ENCODE measurements around the gene SYP. TPM values are rescaled to one million over a fixed set of nuclear protein-coding genes. Genes with fewer than 3 reads are reported as not detected.

Gene SYP
- polyA plus RNA-seq, 1 of the 3 experiments (the other 2 are of a cell fraction), result 0.76 TPM

- no peaks in the 10 kb centered on the region for H3K9me3 ChIP-seq
- no peaks in the 10 kb centered on the region for H4K20me1 ChIP-seq (ENCODE audit: insufficient read depth)
- no peak overlapping the region for H2AFZ ChIP-seq (ENCODE audit: low read depth)
- H3K27me3 ChIP-seq (ENCODE audit: insufficient read depth), result no peaks in the 10 kb centered on the region; the same call in 1 of the 2 replicates
- 77% methylated on average over 2 of the region's 2 CpGs for WGBS (ENCODE audit: low lambda C conversion rate)
- H3K9me2 ChIP-seq, result no peaks in the 10 kb centered on the region
- H3K4me1 ChIP-seq (ENCODE audit: control insufficient read depth in 1 of 2, insufficient read depth in 2 of 2, low read depth in 1 of 2, low read length in 1 of 2), result no peaks in the 10 kb centered on the region; a peak in 1 of 4 replicates
- H3K4me2 ChIP-seq, result no peak overlapping the region
- H3K27ac ChIP-seq (ENCODE audit: low read depth in 2 of 2, low read length in 1 of 2), result no peak overlapping the region
- H3K36me3 ChIP-seq (replicated peaks in 1 of 2; ENCODE audit: control insufficient read depth in 1 of 2, insufficient read depth in 2 of 2, low read length in 1 of 2), result no peaks in the 10 kb centered on the region
- no peak overlapping the region for H3K9ac ChIP-seq
- no peaks in the 10 kb centered on the region for H3F3A ChIP-seq (replicated peaks; ENCODE audit: insufficient read depth)
- TF ChIP-seq MAX (IDR thresholded peaks at IDR 0.05; ENCODE audit: low read depth) (no peak), ZBTB33 (IDR thresholded peaks at IDR 0.05; ENCODE audit: borderline replicate concordance, low read depth) (no peak), EP300 (IDR thresholded peaks at IDR 0.05; ENCODE audit: borderline replicate concordance in 1 of 2, low read depth in 1 of 2, low read length in 1 of 2) (no peak), RFX5 (IDR thresholded peaks at IDR 0.05; ENCODE audit: low read length) (no peak), SMC3 (IDR thresholded peaks at IDR 0.05; ENCODE audit: low read depth, low read length) (no peak), CHD2 (IDR thresholded peaks at IDR 0.05; ENCODE audit: low read length, partially characterized antibody) (no peak), FOSL2 (IDR thresholded peaks at IDR 0.05; ENCODE audit: borderline replicate concordance, low read depth) (no peak), RAD21 (IDR thresholded peaks at IDR 0.05; ENCODE audit: low read length) (no peak), SIN3A (IDR thresholded peaks at IDR 0.05; ENCODE audit: borderline replicate concordance, low read depth, low read length) (no peak), NFIC (IDR thresholded peaks at IDR 0.05; ENCODE audit: borderline replicate concordance) (no peak), PBX3 (IDR thresholded peaks at IDR 0.05) (no peak), NRF1 (IDR thresholded peaks at IDR 0.05; ENCODE audit: low read depth, low read length) (no peak), EZH2phosphoT487 (IDR thresholded peaks at IDR 0.05; ENCODE audit: borderline replicate concordance, low read depth) (no peak), TAF1 (IDR thresholded peaks at IDR 0.05; ENCODE audit: borderline replicate concordance, low read depth, low read length) (no peak), MEF2A (IDR thresholded peaks at IDR 0.05; ENCODE audit: borderline replicate concordance, low read depth) (no peak)
- TF ChIP-seq, protein P1, sequence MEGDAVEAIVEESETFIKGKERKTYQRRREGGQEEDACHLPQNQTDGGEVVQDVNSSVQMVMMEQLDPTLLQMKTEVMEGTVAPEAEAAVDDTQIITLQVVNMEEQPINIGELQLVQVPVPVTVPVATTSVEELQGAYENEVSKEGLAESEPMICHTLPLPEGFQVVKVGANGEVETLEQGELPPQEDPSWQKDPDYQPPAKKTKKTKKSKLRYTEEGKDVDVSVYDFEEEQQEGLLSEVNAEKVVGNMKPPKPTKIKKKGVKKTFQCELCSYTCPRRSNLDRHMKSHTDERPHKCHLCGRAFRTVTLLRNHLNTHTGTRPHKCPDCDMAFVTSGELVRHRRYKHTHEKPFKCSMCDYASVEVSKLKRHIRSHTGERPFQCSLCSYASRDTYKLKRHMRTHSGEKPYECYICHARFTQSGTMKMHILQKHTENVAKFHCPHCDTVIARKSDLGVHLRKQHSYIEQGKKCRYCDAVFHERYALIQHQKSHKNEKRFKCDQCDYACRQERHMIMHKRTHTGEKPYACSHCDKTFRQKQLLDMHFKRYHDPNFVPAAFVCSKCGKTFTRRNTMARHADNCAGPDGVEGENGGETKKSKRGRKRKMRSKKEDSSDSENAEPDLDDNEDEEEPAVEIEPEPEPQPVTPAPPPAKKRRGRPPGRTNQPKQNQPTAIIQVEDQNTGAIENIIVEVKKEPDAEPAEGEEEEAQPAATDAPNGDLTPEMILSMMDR (IDR thresholded peaks at IDR 0.05), result no peak
- ChIA-PET CTCF (no interaction called here), POLR2A (no interaction called here)
- no peaks in the 10 kb centered on the region for H3K79me2 ChIP-seq (ENCODE audit: insufficient read depth)
- no peak overlapping the region for H3K4me3 ChIP-seq (ENCODE audit: low read depth in 2 of 2, low read length in 1 of 2)
- no peak for DNase-seq
Observed at GRCh38 chrX:49244207-49244606, 44.2 kb upstream of the SYP start.

Data from SK-N-SH (cell line).